ENCODE measurements around the gene MAD1L1. TPM values are rescaled to one million over a fixed set of nuclear protein-coding genes. Genes with fewer than 3 reads are reported as not detected.

The MAD1L1 gene
- total and polyA plus RNA-seq, 2 donors (not counting 3 experiments of a cell fraction or from before 2014, with no cell fraction given): 34.1 to 42.3 TPM

DNA sequence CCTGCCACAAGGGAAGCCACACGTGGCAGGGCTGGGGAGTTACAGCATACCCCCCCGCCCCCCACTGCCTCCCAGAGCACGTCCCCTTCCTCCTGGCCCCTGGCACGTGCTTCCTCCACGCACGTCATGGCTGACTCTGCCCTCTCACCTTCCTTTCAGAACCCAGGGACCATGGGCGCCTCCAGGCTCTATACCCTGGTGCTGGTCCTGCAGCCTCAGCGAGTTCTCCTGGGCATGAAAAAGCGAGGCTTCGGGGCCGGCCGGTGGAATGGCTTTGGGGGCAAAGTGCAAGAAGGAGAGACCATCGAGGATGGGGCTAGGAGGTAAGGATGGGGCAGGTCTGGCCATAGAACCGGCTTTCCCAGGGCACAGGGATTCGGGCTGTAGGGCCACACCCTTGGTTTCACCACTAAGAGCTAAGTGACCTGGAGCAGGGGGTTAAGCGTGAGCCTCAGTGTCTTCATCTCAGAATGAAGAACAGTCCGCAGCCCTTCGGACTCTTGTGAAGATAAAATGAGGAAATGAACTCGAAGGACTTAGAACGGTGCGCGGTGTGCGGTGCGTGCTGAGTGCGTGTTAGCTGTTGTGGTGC, 11.8 kb upstream of the MAD1L1 start:
- Histone ChIP-seq H3K79me2 (ENCODE audit: control insufficient read depth, insufficient read depth, low read length) (peaks cover 15% of the 10 kb centered on the region), H3K27me3 (ENCODE audit: control insufficient read depth in 2 of 2, insufficient read depth in 2 of 2, low read length in 2 of 2) (no peaks in the 10 kb centered on the region), H3K4me2 (ENCODE audit: insufficient read depth, low read length) (no peak overlapping the region), H3K36me3 (ENCODE audit: control insufficient read depth in 2 of 2, extremely low read depth in 1 of 2, insufficient read depth in 2 of 2, low read length in 2 of 2) (no peaks in the 10 kb centered on the region), H3K9me1 (replicated peaks; ENCODE audit: control insufficient read depth, extremely low read depth, insufficient read depth, low read length) (no peaks in the 10 kb centered on the region), H2AFZ (ENCODE audit: low read depth, low read length) (no peak overlapping the region), H4K20me1 (replicated peaks; ENCODE audit: control insufficient read depth, extremely low read depth, insufficient read depth, low read length) (no peaks in the 10 kb centered on the region), H3K4me3 (replicated peaks in 1 of 3; ENCODE audit: insufficient read depth in 1 of 3, low read depth in 1 of 3, low read length in 3 of 3) (no peak overlapping the region), H3K27ac (ENCODE audit: insufficient read depth, low read depth, low read length) (no peak overlapping the region), H3K9ac (replicated peaks; ENCODE audit: extremely low read depth, insufficient read depth, low read length) (no peak overlapping the region), H3K9me3 (replicated peaks; ENCODE audit: control insufficient read depth, insufficient read depth, low read length) (no peaks in the 10 kb centered on the region), H3K4me1 (ENCODE audit: control insufficient read depth, extremely low read depth, insufficient read depth, low read length) (peaks cover 18% of the 10 kb centered on the region)
- TF ChIP-seq JUN (IDR thresholded peaks at IDR 0.05; ENCODE audit: borderline replicate concordance, insufficient read depth, insufficient read length, low read depth) (no peak), GATA2 (IDR thresholded peaks at IDR 0.05; ENCODE audit: insufficient read depth, insufficient read length, low read depth, low read length) (no peak), FOS (IDR thresholded peaks at IDR 0.05; ENCODE audit: borderline replicate concordance, insufficient read depth, low read length) (no peak), POLR2A (IDR thresholded peaks at IDR 0.05; ENCODE audit: low read depth, low read length) (no peak), CTCF (IDR thresholded peaks at IDR 0.05; ENCODE audit: extremely low read depth in 1 of 2, insufficient read depth in 1 of 2, low read depth in 1 of 2, low read length in 2 of 2) (no peak), MAX (IDR thresholded peaks at IDR 0.05; ENCODE audit: insufficient read depth, insufficient read length) (no peak), MYC (IDR thresholded peaks at IDR 0.05; ENCODE audit: low read depth, low read length) (no peak), POLR2AphosphoS5 (IDR thresholded peaks at IDR 0.05; ENCODE audit: insufficient read depth, low read depth, low read length) (no peak), EZH2 (IDR thresholded peaks at IDR 0.05; ENCODE audit: borderline replicate concordance, low read depth, low read length, severe bottlenecking) (no peak)
- no TSS peak for BruUV-seq (replicated peaks)
- FAIRE-seq (no peak), DNase-seq (ENCODE audit: low read depth, low spot score) (no peak)
- intact Hi-C loops (cut with micrococcal nuclease) (no loop called here), dilution Hi-C loops (cut with MboI; ENCODE audit: extremely low pct_ligation_motif_present, low sequenced_read_pairs) (no loop called here)
- ChIA-PET POLR2A (no interaction called here), CTCF (interaction anchor here (2.4 kb wide), 1 partner anchor 104 kb away, joined by 25 read pairs; no protein-coding TSS in a partner anchor)
